ENCODE data around the gene MRM3. TPM values are rescaled to one million over a fixed set of nuclear protein-coding genes. Genes with fewer than 3 reads are reported as not detected.
"Not testable (repeated sequence)": the region's sequence is repeated elsewhere in the genome, so short reads cannot be mapped to it uniquely, and the experiment has no call there.

The MRM3 gene
- total RNA-seq, 1 donor from 2014 or later = 21.2 TPM

DNA sequence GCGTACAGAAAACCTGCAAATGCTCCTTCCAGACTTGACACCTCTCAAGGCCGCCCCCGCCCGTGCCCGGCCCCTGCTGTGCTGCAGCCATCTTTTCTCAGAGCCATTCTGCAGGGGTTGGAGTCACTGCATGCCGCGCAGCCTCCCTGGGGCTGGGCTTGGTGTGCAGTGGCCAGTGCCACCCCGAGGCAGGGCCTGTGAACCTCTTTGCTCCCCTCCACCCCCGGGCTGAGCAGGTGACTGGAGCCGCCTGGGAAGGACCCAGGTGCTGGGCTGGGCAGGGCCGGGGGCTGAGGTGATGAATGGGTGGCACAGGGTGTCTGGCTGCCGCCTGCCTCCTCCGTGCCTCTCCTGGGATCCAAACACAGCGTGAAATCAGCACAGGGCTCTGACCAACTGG lies 20.3 kb downstream of the MRM3 start:
- Mint-ChIP-seq H3K9me3 (no peaks in the 10 kb centered on the region), H3K4me3 (no peak overlapping the region), H3K27ac (ENCODE audit: unreplicated experiment) (no peak overlapping the region), H3K4me1 (peaks cover 30% of the 10 kb centered on the region), H3K27me3 (ENCODE audit: low read depth) (no peaks in the 10 kb centered on the region), H3K36me3 (ENCODE audit: low read depth) (peaks cover 3% of the 10 kb centered on the region)
- TF ChIP-seq, protein P1, sequence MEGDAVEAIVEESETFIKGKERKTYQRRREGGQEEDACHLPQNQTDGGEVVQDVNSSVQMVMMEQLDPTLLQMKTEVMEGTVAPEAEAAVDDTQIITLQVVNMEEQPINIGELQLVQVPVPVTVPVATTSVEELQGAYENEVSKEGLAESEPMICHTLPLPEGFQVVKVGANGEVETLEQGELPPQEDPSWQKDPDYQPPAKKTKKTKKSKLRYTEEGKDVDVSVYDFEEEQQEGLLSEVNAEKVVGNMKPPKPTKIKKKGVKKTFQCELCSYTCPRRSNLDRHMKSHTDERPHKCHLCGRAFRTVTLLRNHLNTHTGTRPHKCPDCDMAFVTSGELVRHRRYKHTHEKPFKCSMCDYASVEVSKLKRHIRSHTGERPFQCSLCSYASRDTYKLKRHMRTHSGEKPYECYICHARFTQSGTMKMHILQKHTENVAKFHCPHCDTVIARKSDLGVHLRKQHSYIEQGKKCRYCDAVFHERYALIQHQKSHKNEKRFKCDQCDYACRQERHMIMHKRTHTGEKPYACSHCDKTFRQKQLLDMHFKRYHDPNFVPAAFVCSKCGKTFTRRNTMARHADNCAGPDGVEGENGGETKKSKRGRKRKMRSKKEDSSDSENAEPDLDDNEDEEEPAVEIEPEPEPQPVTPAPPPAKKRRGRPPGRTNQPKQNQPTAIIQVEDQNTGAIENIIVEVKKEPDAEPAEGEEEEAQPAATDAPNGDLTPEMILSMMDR (conservative IDR thresholded peaks at IDR 0.05) = no peak
- no peak for DNase-seq (ENCODE audit: low read depth, low spot score)

- no peaks in the 10 kb centered on the region for H3K9me3 Mint-ChIP-seq
- H3K4me1 Mint-ChIP-seq = peaks cover 30% of the 10 kb centered on the region
- TF ChIP-seq, protein P1 (conservative IDR thresholded peaks at IDR 0.05) = no peak
- H3K36me3 Mint-ChIP-seq (ENCODE audit: low read depth) = peaks cover 3% of the 10 kb centered on the region
- peak overlapping the region; percentile 83 for H3K4me3 Mint-ChIP-seq
- H3K27ac Mint-ChIP-seq (ENCODE audit: unreplicated experiment) = peak overlapping the region; percentile 92
- no peaks in the 10 kb centered on the region for H3K27me3 Mint-ChIP-seq (ENCODE audit: low read depth)
- DNase-seq (ENCODE audit: low read depth, low spot score) = no peak
Measured at GRCh38 chr17:802901-803881, 21.0 kb downstream of the MRM3 start.

GRCh38 chr17:804541-805435 lies 22.6 kb downstream of the MRM3 start:
- H3K36me3 Mint-ChIP-seq (ENCODE audit: low read depth) = peaks cover 10% of the 10 kb centered on the region
- no peaks in the 10 kb centered on the region for H3K27me3 Mint-ChIP-seq (ENCODE audit: low read depth)
- H3K27ac Mint-ChIP-seq (ENCODE audit: unreplicated experiment) = peak overlapping the region; percentile 92
- peaks cover 30% of the 10 kb centered on the region for H3K4me1 Mint-ChIP-seq
- H3K9me3 Mint-ChIP-seq = no peaks in the 10 kb centered on the region
- DNase-seq (ENCODE audit: low read depth, low spot score) = peak; percentile 69
- H3K4me3 Mint-ChIP-seq = peak overlapping the region; percentile 83
- TF ChIP-seq, protein P1 (conservative IDR thresholded peaks at IDR 0.05) = no peak

- peaks cover 12% of the 10 kb centered on the region for H3K36me3 Mint-ChIP-seq (ENCODE audit: low read depth)
- H3K27me3 Mint-ChIP-seq (ENCODE audit: low read depth); H3K27ac Mint-ChIP-seq (ENCODE audit: unreplicated experiment): not testable (repeated sequence)
Measured at GRCh38 chr17:805886-806285, 23.7 kb downstream of the MRM3 start.

DNA sequence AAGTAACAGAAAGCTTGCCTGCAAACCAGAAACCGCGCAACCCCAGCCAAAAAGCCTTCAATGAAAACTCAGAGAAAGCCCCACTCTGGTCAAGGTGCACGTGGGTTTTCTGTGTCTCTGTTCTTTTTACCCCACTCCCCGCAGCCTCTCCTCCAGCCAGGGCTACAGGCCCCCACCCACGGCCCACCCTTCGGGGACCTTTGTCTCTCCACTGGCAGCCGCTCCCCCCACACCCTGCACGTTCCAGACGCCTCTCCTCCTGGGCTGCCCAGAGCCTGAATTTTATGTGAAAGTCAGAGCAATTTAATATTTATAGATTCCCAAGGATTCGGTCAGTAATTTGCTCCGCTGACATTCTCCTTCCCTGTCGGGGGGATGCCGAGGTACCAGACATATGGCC lies 24.2 kb downstream of the MRM3 start:
- no peaks in the 10 kb centered on the region for H3K27me3 Mint-ChIP-seq (ENCODE audit: low read depth)
- no peaks in the 10 kb centered on the region for H3K9me3 Mint-ChIP-seq
- H3K4me3 Mint-ChIP-seq = no peak overlapping the region
- H3K4me1 Mint-ChIP-seq = peaks cover 38% of the 10 kb centered on the region
- DNase-seq (ENCODE audit: low read depth, low spot score) = no peak
- H3K36me3 Mint-ChIP-seq (ENCODE audit: low read depth) = peaks cover 12% of the 10 kb centered on the region
- TF ChIP-seq, protein P1 (conservative IDR thresholded peaks at IDR 0.05) = no peak
- no peak overlapping the region for H3K27ac Mint-ChIP-seq (ENCODE audit: unreplicated experiment)

More at GRCh38 chr17:805886-806285, 23.7 kb downstream of the MRM3 start:
- not testable (repeated sequence) for H3K9me3 Mint-ChIP-seq; DNase-seq (ENCODE audit: low read depth, low spot score); H3K4me3 Mint-ChIP-seq
- peaks cover 34% of the 10 kb centered on the region for H3K4me1 Mint-ChIP-seq
